ENCODE data around the gene ZMYND8.

GRCh38 chr20:47296950-47297349, 59.5 kb downstream of the ZMYND8 start:
- TF ChIP-seq POLR2AphosphoS5 (IDR thresholded peaks at IDR 0.05), result no peak
- TF ChIP-seq, protein P1, sequence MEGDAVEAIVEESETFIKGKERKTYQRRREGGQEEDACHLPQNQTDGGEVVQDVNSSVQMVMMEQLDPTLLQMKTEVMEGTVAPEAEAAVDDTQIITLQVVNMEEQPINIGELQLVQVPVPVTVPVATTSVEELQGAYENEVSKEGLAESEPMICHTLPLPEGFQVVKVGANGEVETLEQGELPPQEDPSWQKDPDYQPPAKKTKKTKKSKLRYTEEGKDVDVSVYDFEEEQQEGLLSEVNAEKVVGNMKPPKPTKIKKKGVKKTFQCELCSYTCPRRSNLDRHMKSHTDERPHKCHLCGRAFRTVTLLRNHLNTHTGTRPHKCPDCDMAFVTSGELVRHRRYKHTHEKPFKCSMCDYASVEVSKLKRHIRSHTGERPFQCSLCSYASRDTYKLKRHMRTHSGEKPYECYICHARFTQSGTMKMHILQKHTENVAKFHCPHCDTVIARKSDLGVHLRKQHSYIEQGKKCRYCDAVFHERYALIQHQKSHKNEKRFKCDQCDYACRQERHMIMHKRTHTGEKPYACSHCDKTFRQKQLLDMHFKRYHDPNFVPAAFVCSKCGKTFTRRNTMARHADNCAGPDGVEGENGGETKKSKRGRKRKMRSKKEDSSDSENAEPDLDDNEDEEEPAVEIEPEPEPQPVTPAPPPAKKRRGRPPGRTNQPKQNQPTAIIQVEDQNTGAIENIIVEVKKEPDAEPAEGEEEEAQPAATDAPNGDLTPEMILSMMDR (IDR thresholded peaks at IDR 0.05), result no peak
- no peak for TF ChIP-seq POLR2A (IDR thresholded peaks at IDR 0.05)
- no peak for TF ChIP-seq EP300 (IDR thresholded peaks at IDR 0.05)
